ENCODE results near the gene ARL6IP5.

GRCh38 chr3:69048990-69049389 lies 35.7 kb upstream of the ARL6IP5 start:
- TF ChIP-seq POLR2AphosphoS5 (IDR thresholded peaks at IDR 0.05) (no peak), CTCF (IDR thresholded peaks at IDR 0.05) (no peak), EP300 (IDR thresholded peaks at IDR 0.05) (no peak), POLR2A (IDR thresholded peaks at IDR 0.05) (no peak)
